Colonic mucosa (tissue), 4 donors: ENCODE data around the gene NCKAP5. TPM values are rescaled to one million over a fixed set of nuclear protein-coding genes. Genes with fewer than 3 reads are reported as not detected.

Source experiments
- DNase-seq: peaks from one replicate; pipeline ENCODE4 v3.0.0-alpha.2; 2020
- H3K27ac ChIP-seq: fragments of 200-600 bp; one replicate; pipeline ENCODE4 v1.8.0; 2021
- H3K27me3 ChIP-seq: fragments of 200-600 bp; one replicate; pipeline ENCODE4 v1.8.0; 2021
- H3K36me3 ChIP-seq: fragments of 200-600 bp; one replicate; pipeline ENCODE4 v1.8.0; 2021
- H3K4me1 ChIP-seq: fragments of 200-600 bp; one replicate; pipeline ENCODE4 v1.8.0; 2021; ENCODE audit warnings: mild to moderate bottlenecking
- H3K4me3 ChIP-seq: fragments of 200-600 bp; one replicate; pipeline ENCODE4 v1.8.0; 2021
- H3K9ac ChIP-seq, 2 donors: one replicate each; pipeline ENCODE4 v1.7.0; 2013; ENCODE audit warnings: control low read depth in 2 of 2, low read depth in 2 of 2, low read length in 2 of 2
- H3K9me3 ChIP-seq: fragments of 200-600 bp; one replicate; pipeline ENCODE4 v1.8.0; 2021
- CTCF ChIP-seq: fragments of 200-600 bp; IDR thresholded peaks from one replicate; pipeline ENCODE4 v1.8.0; 2022; ENCODE audit warnings: antibody characterized with exemption, mild to moderate bottlenecking
- intact Hi-C: fragments of 100-400 bp; cut with DNase I; formaldehyde crosslinking; loops from one replicate; pipeline ENCODE4 v1.14.1; 2022
- total RNA-seq, 2 donors: library from RNA; stranded (reverse); fragmentation: NEBNext Ultra II Directional in 1 of 2; extraction: Animal tissue kit (Norgen Biotek cat#: 25700) in 1 of 2; gene quantifications; one replicate each; pipeline ENCODE4 v1.2.1, GENCODE V29; 2021
- donor health status: healthy.
- donor health status: DM: no; HTN: no; CAD: no.
- donor health status: DM: no; HTN: no; CAD: no.

The NCKAP5 gene
- total RNA-seq, 2 donors from 2014 or later, result 2.9 to 3.7 TPM

GRCh38 chr2:132881546-132881945 lies 686.7 kb downstream of the NCKAP5 start:
- no peak overlapping the region for H3K4me3 ChIP-seq
- no peak for DNase-seq
- H3K36me3 ChIP-seq, result no peaks in the 10 kb centered on the region
- intact Hi-C loops, result no loop called here
- no peak overlapping the region for H3K9ac ChIP-seq
- H3K9me3 ChIP-seq, result no peaks in the 10 kb centered on the region
- no peaks in the 10 kb centered on the region for H3K27me3 ChIP-seq
- no peaks in the 10 kb centered on the region for H3K4me1 ChIP-seq
- no peak overlapping the region for H3K27ac ChIP-seq
- TF ChIP-seq CTCF, result no peak

- DNase-seq, result no peak
- no peaks in the 10 kb centered on the region for H3K9me3 ChIP-seq
- no peaks in the 10 kb centered on the region for H3K27me3 ChIP-seq
- no peak overlapping the region for H3K4me3 ChIP-seq
- no peak overlapping the region for H3K27ac ChIP-seq
- intact Hi-C loops, result no loop called here
- H3K9ac ChIP-seq, result no peak overlapping the region
- TF ChIP-seq CTCF, result no peak
- H3K36me3 ChIP-seq, result no peaks in the 10 kb centered on the region
- no peaks in the 10 kb centered on the region for H3K4me1 ChIP-seq
Measured at GRCh38 chr2:132877923-132878322, 690.3 kb downstream of the NCKAP5 start.

DNA sequence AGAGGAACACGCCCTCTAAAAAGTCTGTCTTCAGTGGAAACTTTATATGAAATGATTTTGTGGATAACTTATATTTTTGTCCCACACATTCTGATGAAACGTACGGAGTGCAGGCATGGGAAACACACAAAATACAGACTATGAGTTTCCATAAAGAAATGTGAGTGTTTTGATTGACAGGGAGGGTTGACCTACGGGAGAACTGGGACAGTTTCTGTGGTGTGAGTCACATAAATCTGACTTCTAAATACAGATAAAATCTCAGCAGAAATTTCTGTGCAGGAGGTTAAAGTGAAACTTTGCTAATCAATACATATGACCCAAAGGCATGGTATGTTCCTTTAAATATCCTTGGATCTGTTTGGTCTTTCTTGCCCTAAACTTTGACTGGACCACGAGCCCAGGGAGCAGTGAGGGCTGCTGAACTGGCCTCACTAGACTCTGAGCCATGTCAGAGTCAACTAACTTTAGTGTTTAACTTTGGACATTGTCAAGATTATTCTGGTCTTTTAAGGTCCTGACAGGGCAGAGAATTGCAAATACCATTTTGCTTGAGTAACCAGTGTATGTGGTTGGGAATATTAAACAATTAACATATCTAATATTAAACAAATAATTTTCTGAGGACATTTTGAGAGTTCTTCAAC lies 691.4 kb downstream of the NCKAP5 start:
- no peaks in the 10 kb centered on the region for H3K36me3 ChIP-seq
- H3K9me3 ChIP-seq, result no peaks in the 10 kb centered on the region
- H3K27me3 ChIP-seq, result no peaks in the 10 kb centered on the region
- H3K4me1 ChIP-seq, result no peaks in the 10 kb centered on the region
- H3K9ac ChIP-seq, result no peak overlapping the region
- H3K27ac ChIP-seq, result no peak overlapping the region
- TF ChIP-seq CTCF, result no peak
- no peak for DNase-seq
- intact Hi-C loops, result no loop called here
- no peak overlapping the region for H3K4me3 ChIP-seq

DNA sequence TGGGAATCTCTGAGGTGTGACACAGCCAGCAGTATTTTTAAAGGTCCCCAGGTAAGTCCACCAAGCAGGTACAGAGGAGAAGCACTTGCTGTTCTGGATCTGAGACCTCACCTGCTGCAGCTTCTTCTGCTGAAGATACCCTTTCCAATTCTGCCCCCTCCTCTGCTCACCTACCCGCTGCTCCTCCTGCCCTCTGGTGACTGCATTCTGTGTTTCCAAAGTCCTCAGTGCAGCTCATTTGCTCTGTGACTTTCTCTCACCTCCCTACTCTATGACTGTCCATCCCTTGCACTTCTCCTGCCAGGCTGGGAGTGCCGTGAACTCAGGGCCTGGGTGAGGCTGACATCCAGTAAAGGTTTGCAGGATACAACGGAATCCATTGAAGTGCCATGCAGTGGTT lies 693.1 kb downstream of the NCKAP5 start:
- H3K27ac ChIP-seq, result no peak overlapping the region
- TF ChIP-seq CTCF, result no peak
- no peaks in the 10 kb centered on the region for H3K4me1 ChIP-seq
- intact Hi-C loops, result no loop called here
- H3K36me3 ChIP-seq, result no peaks in the 10 kb centered on the region
- no peak overlapping the region for H3K4me3 ChIP-seq
- no peak for DNase-seq
- no peaks in the 10 kb centered on the region for H3K27me3 ChIP-seq
- no peaks in the 10 kb centered on the region for H3K9me3 ChIP-seq
- H3K9ac ChIP-seq, result no peak overlapping the region

- Histone ChIP-seq H3K4me3 (no peak overlapping the region), H3K4me1 (no peaks in the 10 kb centered on the region), H3K27me3 (no peaks in the 10 kb centered on the region), H3K9ac (no peak overlapping the region), H3K36me3 (no peaks in the 10 kb centered on the region), H3K9me3 (no peaks in the 10 kb centered on the region), H3K27ac (no peak overlapping the region)
- TF ChIP-seq CTCF, result no peak
- intact Hi-C loops, result no loop called here
- DNase-seq, result no peak
Measured at GRCh38 chr2:132873738-132874137, 694.5 kb downstream of the NCKAP5 start.
